Activated T-helper 17 cell treated with anti-CD3 and anti-CD28 coated beads, Interleukin-2, amount 50 U/mL, for 72 hours (primary cell): ENCODE results near the gene SLC25A22. TPM values are rescaled to one million over a fixed set of nuclear protein-coding genes. Genes with fewer than 3 reads are reported as not detected.

Experiments used
- ATAC-seq: fragments of 150-1000 bp; cut with Tn5 transposase; replicated peaks from 2 replicates; pipeline ENCODE4 v1.10.0; 2021; ENCODE audit warnings: mild to moderate bottlenecking, moderate library complexity
- H3K27ac Mint-ChIP-seq: one replicate; pipeline ENCODE4 v1.8.0; 2022; ENCODE audit warnings: mixed read lengths
- H3K27me3 Mint-ChIP-seq: one replicate; pipeline ENCODE4 v1.8.0; 2022; ENCODE audit warnings: mixed read lengths
- H3K36me3 Mint-ChIP-seq: one replicate; pipeline ENCODE4 v1.8.0; 2022; ENCODE audit warnings: low read depth, mild to moderate bottlenecking, mixed read lengths
- H3K4me1 Mint-ChIP-seq: one replicate; pipeline ENCODE4 v1.8.0; 2022; ENCODE audit warnings: mixed read lengths
- H3K4me3 Mint-ChIP-seq: one replicate; pipeline ENCODE4 v1.8.0; 2022; ENCODE audit warnings: mild to moderate bottlenecking, mixed read lengths
- H3K9me3 Mint-ChIP-seq: one replicate; pipeline ENCODE4 v1.8.0; 2022; ENCODE audit warnings: mixed read lengths
- total RNA-seq, 2 donors: library from RNA; stranded (reverse); gene quantifications; one replicate each; pipeline ENCODE4 v1.2.3, GENCODE V29; 2022

SLC25A22 gene
- total RNA-seq, 2 donors from 2014 or later = 27.9 to 62.2 TPM

GRCh38 chr11:773425-773824 is 24.7 kb downstream of the SLC25A22 start:
- Mint-ChIP-seq H3K4me3 (no peak overlapping the region), H3K9me3 (no peaks in the 10 kb centered on the region), H3K4me1 (no peaks in the 10 kb centered on the region), H3K27me3 (no peaks in the 10 kb centered on the region), H3K27ac (no peak overlapping the region), H3K36me3 (peaks cover 38% of the 10 kb centered on the region)
- no peak for ATAC-seq

GRCh38 chr11:772429-773390 is 25.4 kb downstream of the SLC25A22 start:
- H3K9me3 Mint-ChIP-seq = no peaks in the 10 kb centered on the region
- H3K4me1 Mint-ChIP-seq = no peaks in the 10 kb centered on the region
- H3K27me3 Mint-ChIP-seq = no peaks in the 10 kb centered on the region
- no peak for ATAC-seq
- peaks cover 38% of the 10 kb centered on the region for H3K36me3 Mint-ChIP-seq
- H3K4me3 Mint-ChIP-seq = no peak overlapping the region
- H3K27ac Mint-ChIP-seq = no peak overlapping the region

- Mint-ChIP-seq H3K9me3 (no peaks in the 10 kb centered on the region), H3K4me1 (no peaks in the 10 kb centered on the region), H3K36me3 (peaks cover 44% of the 10 kb centered on the region), H3K4me3 (no peak overlapping the region), H3K27ac (no peak overlapping the region), H3K27me3 (no peaks in the 10 kb centered on the region)
- no peak for ATAC-seq
Measured at GRCh38 chr11:771617-772204, 26.4 kb downstream of the SLC25A22 start.

DNA sequence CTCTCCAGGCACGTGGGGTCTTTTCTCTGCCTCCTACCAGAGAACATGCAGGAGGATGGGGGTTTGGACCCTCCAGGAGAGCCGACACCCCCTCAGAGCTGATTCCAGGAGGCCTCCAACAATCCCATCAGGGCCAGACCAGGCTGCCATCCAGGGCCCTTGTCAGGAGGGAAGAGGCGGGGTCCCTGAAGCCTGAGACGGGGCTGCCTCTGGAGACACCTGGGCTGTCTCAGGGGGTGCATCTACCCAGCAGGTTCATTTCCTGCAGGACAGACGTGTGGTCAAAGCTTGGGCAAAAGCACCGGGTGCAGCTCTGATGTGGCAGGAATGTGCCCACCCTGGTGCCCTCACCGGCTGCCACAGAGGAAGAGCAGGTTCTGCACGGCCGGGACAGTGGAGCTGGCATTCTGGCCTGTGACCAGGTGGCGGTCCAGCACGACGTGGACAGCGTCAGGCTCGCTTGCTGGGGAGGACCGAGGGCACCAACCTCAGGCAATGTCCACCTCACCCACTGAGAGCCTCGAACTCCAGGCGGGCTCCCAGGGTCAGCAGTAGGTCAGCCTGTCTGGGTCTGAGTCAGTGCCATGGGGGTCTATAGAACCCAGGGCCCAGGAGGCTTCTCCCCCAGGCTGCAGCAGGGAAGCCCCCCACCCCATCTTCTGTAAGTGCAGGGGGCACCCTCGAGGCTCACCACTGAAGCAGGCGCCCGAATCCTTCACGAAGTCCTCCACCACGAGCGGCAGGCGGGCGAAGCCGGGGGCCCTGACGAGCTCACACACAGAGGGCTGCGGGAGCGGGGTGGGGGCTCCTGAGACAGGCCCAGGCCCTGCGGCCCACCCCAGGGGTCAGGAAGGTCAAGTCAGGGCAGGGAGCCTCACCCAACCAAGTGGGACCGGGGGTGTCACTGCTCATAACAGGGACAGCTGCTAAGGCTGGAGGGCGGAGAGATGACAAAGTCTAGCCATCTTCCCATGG is 27.2 kb downstream of the SLC25A22 start:
- Mint-ChIP-seq H3K36me3 (peaks cover 46% of the 10 kb centered on the region), H3K4me3 (no peak overlapping the region), H3K27me3 (no peaks in the 10 kb centered on the region), H3K9me3 (no peaks in the 10 kb centered on the region), H3K27ac (no peak overlapping the region), H3K4me1 (no peaks in the 10 kb centered on the region)
- ATAC-seq = no peak

DNA sequence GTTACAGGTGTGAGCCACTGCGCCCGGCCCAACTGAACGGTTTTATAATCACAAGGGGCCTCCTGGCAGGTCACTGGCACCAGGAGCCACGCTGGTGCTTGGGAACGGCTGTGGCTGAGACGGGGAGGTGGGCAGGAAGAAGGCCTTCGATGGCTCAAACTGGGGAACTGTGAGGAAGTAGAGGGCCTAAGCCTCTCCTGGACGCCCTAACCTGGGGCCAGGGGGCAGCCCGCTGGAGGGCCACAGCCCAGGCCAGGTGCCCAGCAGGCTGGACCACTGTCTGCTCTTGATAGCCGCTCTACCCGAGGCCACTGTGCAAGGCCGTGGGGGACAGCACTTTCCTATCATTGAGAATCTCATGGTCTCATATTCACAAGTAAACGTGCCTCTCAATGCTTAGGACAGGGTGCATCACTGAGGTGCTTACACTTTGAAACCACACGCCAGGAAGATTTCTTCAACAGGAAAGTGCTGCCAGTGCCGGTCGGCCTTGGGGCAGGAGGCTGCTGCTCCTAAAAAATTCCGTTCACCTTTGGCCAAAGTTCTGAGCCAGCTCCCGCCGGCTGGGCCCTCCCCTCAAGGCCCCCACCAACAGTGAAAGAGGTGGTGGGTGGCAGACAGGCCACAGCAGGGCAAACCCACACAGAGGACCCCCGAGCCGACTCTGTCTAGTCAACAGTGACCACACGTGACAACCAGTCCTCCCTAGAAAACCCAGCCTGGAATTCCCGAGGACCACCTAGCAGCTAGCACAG is 28.0 kb downstream of the SLC25A22 start:
- H3K4me3 Mint-ChIP-seq = no peak overlapping the region
- H3K36me3 Mint-ChIP-seq = peaks cover 48% of the 10 kb centered on the region
- no peaks in the 10 kb centered on the region for H3K27me3 Mint-ChIP-seq
- H3K4me1 Mint-ChIP-seq = no peaks in the 10 kb centered on the region
- no peak for ATAC-seq
- no peaks in the 10 kb centered on the region for H3K9me3 Mint-ChIP-seq
- no peak overlapping the region for H3K27ac Mint-ChIP-seq

DNA sequence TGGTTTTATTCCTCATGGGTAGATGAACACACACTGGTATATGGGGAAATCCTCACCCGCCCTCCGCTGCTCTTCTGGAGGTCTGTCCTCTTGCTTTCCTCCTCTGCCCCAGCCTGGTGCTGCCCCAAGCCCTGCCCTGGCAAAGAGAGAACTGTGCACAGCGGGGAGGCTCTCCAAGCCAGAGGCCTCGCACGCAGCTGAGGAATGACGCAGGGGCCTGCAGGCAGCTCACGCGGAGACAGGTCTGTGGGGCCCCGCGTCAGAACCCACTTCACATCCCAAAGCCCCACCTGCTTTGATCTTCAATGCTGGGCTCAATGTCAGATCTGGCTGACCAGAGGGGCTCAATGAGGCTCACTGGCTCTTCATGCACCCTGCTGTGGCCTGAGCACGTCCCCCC is 30.8 kb downstream of the SLC25A22 start:
- no peaks in the 10 kb centered on the region for H3K4me1 Mint-ChIP-seq
- no peak overlapping the region for H3K27ac Mint-ChIP-seq

DNA sequence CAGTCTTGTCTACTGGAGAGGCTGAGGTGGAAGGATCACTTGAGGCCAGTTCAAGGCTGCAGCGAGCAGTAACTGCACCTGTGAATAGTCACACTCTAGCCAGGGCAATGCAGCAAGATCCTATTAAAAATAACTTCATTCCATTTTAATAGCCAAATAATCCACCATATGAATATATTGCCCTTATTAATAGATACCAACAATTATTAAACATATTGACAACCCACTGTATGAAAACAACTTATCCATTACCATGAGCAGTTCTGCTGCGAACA is 31.2 kb downstream of the SLC25A22 start:
- no peaks in the 10 kb centered on the region for H3K4me1 Mint-ChIP-seq
- H3K27ac Mint-ChIP-seq = peak overlapping the region; percentile 43
- no peaks in the 10 kb centered on the region for H3K9me3 Mint-ChIP-seq
- no peak overlapping the region for H3K4me3 Mint-ChIP-seq
- H3K36me3 Mint-ChIP-seq = peaks cover 64% of the 10 kb centered on the region
- ATAC-seq = no peak
- no peaks in the 10 kb centered on the region for H3K27me3 Mint-ChIP-seq

More for the DNA sequence above, 30.8 kb downstream of the SLC25A22 start:
- no peak for ATAC-seq
- Mint-ChIP-seq H3K27me3 (no peaks in the 10 kb centered on the region), H3K36me3 (peaks cover 61% of the 10 kb centered on the region), H3K4me3 (no peak overlapping the region), H3K9me3 (no peaks in the 10 kb centered on the region)

GRCh38 chr11:766106-766935 is 31.8 kb downstream of the SLC25A22 start:
- H3K9me3 Mint-ChIP-seq = no peaks in the 10 kb centered on the region
- H3K27me3 Mint-ChIP-seq = no peaks in the 10 kb centered on the region
- H3K4me3 Mint-ChIP-seq = no peak overlapping the region
- peaks cover 70% of the 10 kb centered on the region for H3K36me3 Mint-ChIP-seq
- peak overlapping the region; percentile 43 for H3K27ac Mint-ChIP-seq
- peak; percentile 70 for ATAC-seq
- H3K4me1 Mint-ChIP-seq = no peaks in the 10 kb centered on the region

GRCh38 chr11:765802-766091 is 32.3 kb downstream of the SLC25A22 start:
- H3K27me3 Mint-ChIP-seq = no peaks in the 10 kb centered on the region
- no peak overlapping the region for H3K27ac Mint-ChIP-seq
- H3K4me3 Mint-ChIP-seq = no peak overlapping the region
- no peaks in the 10 kb centered on the region for H3K4me1 Mint-ChIP-seq
- no peaks in the 10 kb centered on the region for H3K9me3 Mint-ChIP-seq
- ATAC-seq = no peak
- peaks cover 73% of the 10 kb centered on the region for H3K36me3 Mint-ChIP-seq

DNA sequence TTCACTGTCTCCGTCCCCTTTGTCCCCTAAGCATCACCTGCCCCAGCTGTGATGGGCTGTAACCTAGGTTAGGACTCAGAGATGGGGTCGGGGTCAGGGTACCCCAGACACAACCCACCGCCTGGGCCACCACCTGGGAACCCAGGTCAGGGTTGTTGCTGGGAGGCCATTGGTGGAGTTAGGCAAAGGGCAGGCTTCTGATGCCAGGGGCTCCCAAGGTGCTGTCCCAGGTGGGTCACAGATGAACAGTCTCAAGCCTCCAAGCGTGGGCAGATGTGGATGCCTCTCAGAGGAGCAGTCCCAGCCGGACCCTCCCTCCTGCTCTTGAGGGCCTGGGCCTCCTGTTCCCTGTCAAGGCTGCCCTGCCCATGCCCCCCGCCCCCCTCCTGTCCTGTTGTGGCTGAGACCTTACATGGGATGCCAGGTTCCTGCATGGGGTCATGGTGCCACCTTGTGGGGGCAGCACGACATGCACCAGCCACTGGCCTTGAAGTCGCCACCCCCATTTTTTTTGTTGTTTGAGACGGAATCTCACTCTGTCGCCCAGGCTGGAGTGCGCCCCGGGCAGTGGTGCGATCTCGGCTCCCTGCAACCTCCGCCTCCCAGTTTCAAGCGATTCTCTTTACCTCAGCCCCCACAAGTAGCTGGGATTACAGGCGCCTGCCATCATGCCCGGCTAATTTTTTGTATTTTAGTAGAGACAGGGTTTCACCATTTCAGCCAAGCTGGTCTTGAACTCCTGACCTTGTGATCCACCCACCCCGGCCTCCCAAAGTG is 32.9 kb downstream of the SLC25A22 start:
- Mint-ChIP-seq H3K36me3 (peaks cover 73% of the 10 kb centered on the region), H3K9me3 (no peaks in the 10 kb centered on the region), H3K27me3 (no peaks in the 10 kb centered on the region), H3K4me3 (no peak overlapping the region), H3K27ac (no peak overlapping the region), H3K4me1 (no peaks in the 10 kb centered on the region)
- peak; percentile 47 for ATAC-seq

- no peak for ATAC-seq
- Mint-ChIP-seq H3K9me3 (no peaks in the 10 kb centered on the region), H3K27me3 (no peaks in the 10 kb centered on the region), H3K4me3 (no peak overlapping the region), H3K27ac (no peak overlapping the region), H3K4me1 (no peaks in the 10 kb centered on the region), H3K36me3 (peaks cover 73% of the 10 kb centered on the region)
Measured at GRCh38 chr11:764322-765024, 33.6 kb downstream of the SLC25A22 start.

- H3K27me3 Mint-ChIP-seq = no peaks in the 10 kb centered on the region
- no peak overlapping the region for H3K27ac Mint-ChIP-seq
- no peak overlapping the region for H3K4me3 Mint-ChIP-seq
- H3K9me3 Mint-ChIP-seq = no peaks in the 10 kb centered on the region
- ATAC-seq = no peak
- H3K4me1 Mint-ChIP-seq = no peaks in the 10 kb centered on the region
- peaks cover 80% of the 10 kb centered on the region for H3K36me3 Mint-ChIP-seq
Measured at GRCh38 chr11:763549-764321, 34.3 kb downstream of the SLC25A22 start.
